Amniotic epithelial cell (primary cell): ENCODE measurements around the gene HOXA10.

Experiments
- DNase-seq: peaks from one replicate; pipeline ENCODE4 v3.0.0-alpha.2; 2010; ENCODE audit warnings: low read depth

Gene HOXA10

DNA sequence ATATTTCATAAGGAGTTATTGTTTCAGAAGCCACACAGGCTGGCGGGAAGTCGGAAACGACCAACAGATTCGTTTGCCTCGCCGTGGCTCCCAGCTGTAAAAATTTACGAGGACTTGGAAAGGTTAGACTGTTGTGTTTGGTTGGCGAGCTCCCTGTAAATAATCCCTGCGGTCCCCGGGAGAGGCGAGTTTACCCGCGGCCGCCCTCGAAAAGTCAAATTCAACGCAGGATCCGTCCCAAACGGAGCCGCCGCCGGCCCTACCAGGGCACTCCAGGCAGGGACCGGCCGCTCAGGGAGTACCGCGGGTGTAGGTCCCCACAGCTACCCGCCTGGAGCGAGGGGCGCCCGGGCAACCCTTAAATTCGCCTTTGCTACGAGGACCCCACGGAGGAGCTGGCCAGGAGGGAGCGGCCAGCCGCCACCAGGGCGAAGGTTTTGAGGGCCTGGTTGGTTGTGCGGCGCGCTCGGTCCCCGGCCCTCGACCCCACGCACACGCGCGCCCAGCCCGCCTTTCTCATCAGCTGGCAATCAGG is 8.1 kb downstream of the HOXA10 start:
- no peak for DNase-seq

DNA sequence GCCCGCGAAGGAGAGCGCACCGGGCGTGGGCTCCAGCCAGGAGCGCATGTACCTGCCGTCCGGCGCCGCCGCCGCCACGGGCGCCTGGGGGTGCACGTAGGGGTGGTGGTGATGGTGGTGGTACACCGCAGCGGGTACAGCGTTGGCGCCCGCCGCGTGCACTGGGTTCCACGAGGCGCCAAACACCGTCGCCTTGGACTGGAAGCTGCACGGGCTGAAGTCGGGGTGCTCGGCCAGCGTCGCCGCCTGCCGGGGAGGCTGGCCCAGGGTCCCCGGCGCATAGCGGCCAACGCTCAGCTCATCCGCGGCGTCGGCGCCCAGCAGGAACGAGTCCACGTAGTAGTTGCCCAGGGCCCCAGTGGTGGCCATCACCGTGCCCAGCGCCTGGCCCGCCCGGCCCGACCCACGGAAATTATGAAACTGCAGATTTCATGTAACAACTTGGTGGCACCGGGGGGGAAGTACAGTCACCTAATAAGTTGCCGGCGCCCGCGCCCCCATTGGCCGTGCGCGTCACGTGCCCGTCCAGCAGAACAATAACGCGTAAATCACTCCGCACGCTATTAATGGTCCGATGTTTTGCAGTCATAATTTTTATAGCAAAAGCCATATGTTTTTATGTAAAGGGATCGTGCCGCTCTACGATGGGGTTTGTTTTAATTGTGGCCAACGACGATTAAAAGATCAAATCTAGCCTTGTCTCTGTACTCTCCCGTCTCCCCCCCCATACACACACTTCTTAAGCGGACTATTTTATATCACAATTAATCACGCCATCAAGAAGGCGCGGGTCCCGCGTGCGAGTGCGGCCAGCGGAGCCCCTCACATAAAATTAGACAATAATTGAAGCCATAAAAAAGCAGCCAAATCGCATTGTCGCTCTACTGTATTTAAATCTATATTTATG is 8.8 kb downstream of the HOXA10 start, which contains the start of gene HOXA9:
Gene HOXA9 (minus strand): TSS at position 449 of the 907 bp plus-strand sequence. CDS start 80 bp downstream, at position 369.
- DNase-seq, result no peak

DNA sequence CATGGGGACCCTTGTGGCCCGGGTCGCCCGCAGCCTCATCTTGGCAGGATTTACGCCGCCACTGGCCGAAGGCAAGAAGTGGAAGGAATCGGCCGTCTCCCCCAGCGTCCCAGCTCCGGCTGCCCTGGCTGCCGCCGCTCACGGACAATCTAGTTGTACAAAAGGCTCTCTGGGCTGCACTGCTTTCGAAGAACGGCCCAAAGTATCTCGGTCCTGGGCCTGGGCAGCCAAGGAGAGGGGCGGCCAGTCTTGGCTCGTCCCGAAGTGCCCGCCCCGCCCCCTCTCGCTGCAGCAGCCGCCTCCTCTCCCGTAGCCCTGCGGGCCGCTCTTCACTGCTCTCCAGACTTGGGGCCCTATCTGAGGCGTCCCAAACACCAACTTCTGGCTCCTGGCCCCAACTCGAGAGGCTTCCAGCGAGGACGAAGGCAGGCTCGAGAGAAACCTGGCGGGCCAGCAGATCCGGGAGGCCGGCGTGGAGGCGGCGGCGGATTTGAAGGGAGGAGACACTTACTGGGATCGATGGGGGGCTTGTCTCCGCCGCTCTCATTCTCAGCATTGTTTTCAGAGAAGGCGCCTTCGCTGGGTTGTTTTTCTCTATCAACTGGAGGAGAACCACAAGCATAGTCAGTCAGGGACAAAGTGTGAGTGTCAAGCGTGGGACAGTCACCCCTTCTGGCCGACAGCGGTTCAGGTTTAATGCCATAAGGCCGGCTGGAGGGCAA is 9.6 kb downstream of the HOXA10 start:
- no peak for DNase-seq

DNA sequence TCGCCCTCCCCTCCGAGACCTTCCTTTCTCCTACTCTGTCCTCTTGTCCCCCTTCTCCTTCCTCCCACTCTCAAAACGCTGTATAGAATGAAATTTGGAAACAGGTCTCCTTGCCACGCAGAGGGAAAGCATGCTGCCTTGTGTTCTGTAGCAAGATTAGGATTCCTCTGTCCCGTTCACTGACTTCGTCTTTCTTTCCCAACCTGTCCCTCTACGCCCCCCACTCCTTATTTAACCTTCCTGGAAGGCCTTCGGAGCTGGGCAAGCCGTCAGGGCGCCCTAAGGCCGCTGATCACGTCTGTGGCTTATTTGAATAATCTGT is 10.1 kb downstream of the HOXA10 start:
- DNase-seq, result no peak

DNA sequence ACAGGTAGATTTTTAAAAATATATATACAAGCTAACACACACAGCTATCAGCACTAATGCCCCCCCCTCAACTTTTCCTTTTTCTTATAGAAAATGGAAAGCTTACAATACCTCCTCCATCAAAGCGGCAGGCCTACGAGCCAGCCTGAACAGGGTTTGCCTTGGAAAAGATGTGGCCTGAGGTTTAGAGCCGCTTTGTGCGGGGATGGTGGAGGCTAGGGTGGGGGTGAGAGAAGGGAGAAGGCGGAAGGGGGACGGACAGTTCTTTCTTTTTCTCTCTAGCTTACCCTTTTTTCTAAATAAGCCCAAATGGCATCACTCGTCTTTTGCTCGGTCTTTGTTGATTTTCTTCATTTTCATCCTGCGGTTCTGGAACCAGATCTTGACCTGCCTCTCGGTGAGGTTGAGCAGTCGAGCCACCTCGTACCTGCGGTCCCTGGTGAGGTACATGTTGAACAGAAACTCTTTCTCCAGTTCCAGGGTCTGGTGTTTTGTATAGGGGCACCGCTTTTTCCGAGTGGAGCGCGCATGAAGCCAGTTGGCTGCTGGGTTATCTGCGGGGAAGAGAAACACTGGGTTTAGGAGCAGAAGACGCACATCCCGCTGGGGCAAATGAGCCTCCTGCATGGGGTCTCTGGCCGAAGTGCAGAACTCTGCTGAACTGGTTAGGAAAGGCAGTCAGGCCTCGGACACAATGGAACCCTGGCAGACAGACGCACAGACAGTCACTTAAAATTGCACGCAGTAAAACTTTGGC is 10.7 kb downstream of the HOXA10 start:
- no peak for DNase-seq

DNA sequence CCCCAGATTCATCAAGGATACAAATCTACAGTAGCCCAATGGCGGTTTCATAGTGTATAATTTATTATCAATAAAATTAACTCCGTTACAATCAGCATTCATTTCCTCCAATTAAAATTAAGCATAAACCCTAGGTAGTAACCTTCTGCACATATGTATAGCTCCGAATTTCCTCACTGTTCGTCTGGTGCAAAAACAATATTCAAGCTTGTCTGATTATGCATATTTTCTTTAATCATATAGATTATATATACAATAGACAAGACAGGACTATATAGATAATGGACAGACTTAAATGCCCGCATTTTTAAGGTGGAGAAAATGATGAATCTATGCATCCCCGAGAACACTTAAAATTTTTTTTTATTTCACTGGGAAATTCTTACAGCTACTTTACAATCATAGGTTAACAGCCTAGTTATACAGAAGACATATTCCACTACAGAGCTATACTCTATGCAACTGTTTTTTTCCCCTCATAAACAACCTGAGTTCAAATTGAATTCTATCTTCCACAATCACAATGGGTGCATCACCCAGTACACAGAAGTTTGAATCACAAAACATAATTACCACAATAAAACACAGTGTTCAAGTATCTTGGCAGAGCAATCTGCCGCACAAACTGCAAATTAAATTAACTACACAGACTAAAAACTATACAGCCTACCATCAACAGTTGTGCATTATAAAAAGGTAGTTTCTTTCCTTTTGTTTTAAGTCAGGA is 11.4 kb downstream of the HOXA10 start:
- no peak for DNase-seq

DNA sequence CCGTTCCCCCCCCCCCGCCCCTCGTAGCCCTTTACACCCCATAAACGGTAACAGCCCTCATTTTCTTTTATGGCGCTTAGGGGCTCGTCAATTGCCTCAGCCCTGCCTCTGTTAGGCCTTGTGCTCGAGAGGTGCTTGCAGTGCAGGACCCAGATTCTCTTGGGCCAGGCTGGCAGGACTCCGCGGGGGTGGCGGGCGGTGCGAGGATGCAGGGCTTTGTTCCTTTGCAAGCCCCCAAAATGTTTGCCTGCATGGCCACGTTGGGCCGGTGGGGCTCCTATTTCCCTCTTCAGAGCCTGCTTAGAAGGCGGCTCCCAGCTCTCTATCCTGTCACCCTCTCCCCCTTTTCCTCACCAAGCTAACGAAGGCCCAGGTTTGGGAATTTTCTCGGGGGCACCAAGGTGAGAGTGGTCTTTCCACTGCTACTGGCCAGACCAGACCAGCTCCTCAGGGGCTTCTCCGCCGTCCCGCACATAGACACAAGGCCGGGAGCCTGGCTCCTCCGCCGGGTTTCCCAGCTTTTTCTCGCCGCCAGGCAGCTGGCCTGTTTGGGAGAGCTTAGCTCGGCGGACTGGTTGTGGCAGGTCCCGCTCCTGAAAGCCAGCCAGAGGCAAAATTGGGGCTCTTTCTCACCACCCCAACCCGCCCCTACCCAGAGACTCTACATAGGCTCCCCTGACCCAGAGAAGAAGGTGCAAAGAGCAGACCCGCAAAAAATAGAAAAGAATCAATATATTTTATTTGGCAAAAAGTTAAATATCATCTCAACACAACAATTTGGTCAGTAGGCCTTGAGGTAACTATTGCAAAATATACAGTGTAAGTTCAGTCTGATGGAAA is 12.2 kb downstream of the HOXA10 start:
- no peak for DNase-seq

DNA sequence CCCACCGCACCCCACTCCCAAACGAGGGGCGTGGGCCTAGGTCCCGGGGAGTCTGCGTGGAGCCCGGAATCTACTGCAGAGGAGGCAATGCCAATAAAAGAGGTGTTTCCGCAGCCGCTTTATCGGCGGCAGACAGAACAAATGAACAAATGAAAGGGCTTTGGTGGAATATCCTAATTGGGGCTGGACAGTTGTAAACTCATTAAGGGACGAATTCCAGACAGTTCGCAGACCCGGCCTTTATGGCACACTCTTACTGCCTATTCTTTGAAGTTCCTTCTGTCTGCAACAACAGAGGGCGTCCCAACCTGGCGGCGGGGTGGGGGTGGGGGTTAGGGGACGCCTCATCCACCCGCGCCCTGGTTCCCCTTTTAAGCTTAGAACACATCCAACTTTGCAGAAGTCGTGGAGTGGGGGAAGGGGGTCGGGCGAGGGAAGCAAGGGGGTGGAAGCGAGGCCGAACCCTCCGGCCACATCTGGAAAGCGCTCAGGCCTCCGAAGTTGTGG is 12.9 kb downstream of the HOXA10 start:
- no peak for DNase-seq

DNA sequence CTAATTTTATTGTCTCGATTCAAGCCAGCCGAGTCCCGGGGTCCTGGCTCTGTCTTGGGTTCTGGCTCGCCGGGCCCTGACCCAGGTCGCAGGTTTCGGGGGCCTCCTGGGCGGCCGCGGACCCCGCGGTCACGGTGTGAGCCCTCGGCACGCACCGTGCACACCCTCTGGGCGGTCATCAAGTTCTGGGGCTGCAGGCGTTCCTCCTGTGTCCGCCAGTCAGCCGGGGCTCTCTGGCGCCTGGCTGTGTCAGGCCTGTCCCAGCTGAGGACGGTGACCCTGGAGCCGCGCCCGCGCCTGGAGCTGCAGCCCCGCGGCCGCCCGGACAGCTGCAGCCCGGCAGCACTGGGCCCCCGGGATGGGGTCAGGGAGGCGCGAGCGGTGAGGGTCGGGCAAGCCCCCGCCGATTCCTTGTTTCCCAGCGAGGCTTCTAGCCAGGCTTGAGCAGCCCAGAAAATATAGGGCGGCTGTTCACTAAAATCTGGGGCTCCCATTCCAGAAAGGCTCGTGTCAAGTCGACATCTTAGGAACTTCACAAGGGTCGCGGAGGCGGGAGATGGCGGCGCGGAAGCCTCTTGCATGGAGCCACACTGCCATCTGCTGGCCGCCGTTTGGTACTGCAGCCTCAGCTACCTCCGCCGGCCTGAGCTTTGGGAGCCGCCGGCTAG is 13.4 kb downstream of the HOXA10 start:
- peak; percentile 44 for DNase-seq

DNA sequence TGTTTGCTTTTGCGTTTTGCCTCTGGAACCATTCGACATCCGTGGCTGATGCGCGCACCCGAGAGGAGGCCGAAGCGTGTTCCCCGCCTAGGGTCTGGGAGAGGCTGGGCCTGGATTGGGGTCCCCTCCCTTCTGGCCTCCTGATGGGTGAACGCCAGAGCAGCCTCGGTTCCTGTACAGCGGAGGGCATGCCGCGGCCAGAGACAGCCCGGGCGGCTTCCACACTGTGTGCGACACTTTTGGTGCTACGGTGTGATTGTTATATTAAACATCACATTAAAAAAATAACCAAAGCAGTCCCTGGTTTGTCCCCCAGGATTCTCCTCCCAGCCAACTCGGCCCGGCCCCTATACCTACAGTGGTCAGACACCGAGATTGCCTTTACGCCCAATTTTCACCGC is 14.0 kb downstream of the HOXA10 start:
- no peak for DNase-seq

DNA sequence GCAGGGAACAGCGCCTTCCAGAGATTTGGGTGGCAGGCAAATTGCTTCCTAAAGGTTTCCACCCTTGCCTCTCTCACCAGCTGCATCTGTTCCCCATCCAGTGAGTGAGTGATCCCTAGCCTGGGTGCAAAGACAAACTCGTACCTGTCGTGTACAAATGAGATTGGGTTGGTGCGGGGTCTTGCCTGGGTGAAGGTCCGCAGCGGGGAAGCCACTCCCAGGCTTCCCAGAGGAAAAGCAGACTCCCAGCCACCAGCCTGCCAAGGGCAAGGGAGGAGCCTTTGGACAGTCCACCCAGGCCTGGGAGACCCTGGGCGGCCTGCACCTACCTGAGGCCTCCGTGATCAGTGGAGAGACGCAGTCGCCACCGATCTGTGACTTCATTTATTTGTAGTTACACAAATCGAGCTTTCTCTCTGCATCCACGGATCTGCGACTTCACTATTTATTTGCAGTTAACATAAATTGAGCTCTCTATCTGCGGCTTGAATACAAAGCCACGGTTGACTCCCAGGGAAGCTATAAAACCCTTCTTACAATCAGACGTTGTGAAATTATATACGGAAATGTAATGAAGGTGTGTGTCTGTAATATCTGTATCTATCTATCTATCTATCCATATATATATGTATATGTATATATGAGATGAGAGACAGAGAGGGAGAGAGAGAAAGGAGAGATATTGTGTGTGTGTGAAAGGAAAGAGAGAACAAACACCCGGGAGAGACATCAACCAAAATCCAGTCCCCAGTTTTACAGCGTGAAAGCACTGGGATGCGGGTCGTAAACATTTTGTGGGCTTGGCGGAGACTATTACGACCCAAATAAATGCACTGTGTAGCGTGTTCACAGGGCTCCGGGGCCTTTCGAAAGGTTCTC is 14.6 kb downstream of the HOXA10 start:
- no peak for DNase-seq

DNA sequence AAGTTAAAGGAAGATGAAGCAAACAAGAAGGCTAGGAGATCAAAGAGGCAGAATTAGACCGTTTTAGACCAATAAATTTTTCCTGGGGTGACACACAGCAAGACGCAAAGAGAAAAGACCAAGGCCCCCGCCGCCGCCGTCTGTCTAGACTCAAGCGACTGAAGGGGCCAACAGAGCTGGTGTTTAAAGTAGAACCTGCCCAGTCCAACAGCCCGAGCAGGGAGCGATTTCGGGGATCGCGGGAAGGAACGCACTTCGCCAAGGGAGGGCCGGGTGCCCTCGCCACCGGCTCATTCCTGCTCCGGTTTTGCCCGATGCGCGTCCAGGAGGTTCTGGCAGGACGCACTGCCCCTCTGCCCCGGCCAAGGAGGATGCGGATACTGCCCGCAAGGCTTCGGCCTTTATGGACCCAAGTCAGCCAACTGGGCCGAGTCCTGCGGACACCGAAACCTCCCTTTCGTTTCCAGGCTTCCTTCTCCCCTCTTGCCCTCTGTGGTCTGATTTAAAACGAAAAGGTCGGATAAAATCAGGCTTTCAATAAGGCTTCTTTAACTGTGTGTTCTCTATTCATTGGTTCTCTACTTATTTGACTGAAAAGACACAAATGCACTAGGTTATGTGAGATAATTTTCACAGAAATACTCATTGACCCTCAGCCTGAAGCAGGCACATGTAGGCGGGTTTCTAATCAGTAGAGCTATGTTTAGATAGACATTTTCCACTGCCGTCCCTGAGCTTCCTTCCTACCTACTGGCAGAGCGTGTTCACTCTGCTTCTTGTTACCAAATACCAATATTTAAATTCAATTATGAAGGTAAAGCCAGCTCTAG is 15.5 kb downstream of the HOXA10 start:
- no peak for DNase-seq

DNA sequence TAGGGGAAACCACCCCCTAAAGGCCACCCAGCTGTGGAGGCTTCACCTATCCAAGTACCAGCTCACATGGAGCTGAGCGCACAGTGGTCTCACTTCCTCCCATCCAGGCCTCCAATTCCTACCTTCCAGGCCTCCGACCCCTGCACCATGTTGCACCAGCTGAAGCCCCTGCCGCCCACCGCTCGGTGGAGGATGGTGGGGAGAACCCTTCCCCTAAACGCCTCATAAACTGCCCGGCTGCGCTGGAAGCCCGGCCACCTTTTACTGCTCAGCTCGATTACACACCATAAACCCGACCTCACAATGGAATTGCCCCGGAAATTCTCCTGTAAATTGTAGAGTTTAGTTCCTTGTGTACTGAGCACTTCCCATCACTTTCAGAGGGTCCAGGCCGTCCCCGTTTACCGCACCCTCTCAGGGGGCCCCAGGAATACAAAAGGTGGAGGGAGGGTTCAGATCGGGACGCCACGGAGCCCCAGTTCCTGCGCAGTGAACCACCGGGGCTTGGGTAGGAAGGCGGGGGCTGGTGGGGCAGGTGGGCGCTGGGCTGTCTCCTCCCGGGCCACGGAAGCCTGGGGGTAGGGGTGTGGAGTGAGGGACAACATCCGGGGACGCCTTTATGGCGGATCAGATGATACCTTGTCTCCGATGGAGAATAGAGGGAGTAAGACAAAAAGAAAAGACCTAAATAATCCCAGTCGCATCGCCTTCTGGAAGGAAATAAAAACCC is 16.3 kb downstream of the HOXA10 start:
- DNase-seq, result no peak

DNA sequence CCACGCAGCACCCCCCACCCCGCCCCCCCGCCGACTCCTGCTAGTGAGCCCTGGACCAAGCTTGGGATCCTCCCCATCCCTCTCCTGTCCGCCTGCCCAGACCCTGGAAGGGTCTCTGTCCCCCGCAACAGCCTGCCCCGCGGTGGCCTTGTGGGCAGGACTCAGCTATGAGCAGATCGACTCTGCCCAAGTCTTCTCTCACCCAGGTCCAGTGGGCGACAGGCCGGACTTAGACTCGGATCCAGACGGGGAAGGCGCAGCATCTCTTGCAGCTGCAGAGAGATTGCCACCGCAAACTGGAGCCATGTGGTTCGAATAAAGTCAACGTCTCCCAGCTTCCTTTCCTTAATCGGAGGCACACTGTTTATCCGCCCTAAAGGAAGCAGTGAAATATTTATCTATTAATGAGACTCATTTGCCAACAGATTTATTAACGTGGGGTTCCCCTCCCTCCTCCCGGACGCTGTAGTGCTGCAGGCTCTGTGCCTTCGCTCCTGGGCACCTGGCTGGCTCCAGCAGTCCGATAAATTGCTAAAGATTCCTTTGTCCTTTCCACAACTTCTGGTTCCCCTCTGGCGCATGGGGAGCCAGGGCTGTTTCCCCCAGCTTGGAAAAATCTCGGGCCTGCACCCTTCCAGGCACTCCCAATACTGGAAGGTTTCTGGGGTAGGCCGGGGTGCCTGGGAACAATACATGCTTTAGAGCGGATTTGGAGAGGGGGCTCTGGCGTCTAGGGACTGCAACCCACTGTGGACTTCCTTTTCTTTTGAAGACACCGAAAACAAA is 17.0 kb downstream of the HOXA10 start:
- no peak for DNase-seq

DNA sequence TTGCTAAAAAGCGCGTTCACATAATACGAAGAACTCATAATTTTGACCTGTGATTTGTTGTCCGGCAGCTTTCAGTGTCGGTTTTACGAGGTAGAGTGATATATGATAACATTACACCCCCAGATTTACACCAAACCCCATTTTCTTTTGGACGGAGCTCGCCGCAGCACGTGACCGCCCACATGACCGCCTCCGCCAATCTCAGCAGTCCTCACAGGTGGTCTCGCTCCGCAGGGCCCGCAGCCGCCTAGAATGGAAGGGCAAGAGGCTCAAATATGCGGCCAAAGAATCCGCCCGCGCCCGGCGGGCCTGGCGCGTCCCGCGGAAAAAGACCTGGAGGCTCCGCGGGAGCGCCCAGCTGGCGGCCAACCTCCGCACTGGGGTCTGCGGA is 17.6 kb downstream of the HOXA10 start, which contains the start of gene HOXA7:
Gene HOXA7 (minus strand): TSS at position 168 of the 391 bp plus-strand sequence. CDS start 130 bp downstream, at position 38.
- no peak for DNase-seq

DNA sequence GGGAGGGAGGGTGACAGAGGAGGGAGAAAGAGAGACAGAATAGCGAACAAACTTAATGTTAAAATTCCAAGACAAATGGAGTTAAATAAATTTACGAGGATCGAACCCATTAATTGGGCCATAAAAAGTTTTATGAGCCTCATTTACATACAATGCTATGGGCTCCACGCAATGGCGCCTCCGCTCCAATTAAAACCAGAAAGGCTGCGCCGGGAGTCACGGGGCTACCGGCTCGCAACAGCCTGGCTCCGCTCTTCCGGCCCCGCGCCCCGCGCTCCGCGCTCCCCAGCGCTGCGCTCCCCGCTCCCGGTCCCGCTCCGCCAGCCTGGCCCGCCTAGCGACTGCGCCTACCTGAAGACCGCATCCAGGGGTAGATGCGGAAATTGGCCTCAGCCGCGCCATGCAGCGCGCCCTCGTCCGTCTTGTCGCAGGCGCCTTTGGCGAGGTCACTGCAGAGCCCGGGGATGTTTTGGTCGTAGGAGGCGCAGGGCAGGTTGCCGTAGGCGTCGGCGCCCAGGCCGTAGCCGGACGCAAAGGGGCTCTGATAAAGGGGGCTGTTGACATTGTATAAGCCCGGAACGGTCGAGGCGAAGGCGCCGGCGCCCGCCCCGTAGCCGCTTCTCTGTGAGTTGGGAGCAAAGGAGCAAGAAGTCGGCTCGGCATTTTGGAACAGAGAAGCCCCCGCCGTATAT is 18.2 kb downstream of the HOXA10 start:
- no peak for DNase-seq
